ENCODE measurements around the gene SNX8.

The SNX8 gene

GRCh38 chr7:2233926-2234325 lies 80.3 kb downstream of the SNX8 start:
- no peaks in the 10 kb centered on the region for H3K27me3 ChIP-seq (ENCODE audit: insufficient read depth, low read length)
- H3K4me3 ChIP-seq (ENCODE audit: low read length): no peak overlapping the region; the same call in 1 of the 2 replicates
- no peak overlapping the region for H3K27ac ChIP-seq (ENCODE audit: low read length)
- H3K36me3 ChIP-seq (ENCODE audit: insufficient read depth, low read depth, low read length): peaks cover 65% of the 10 kb centered on the region
- H3K4me1 ChIP-seq (ENCODE audit: insufficient read depth, low read length): 0 out of 2 replicates have a peak, but pooled peaks cover 4% of the 10 kb centered on the region
- H3K9me3 ChIP-seq (ENCODE audit: insufficient read depth, low read depth, low read length): no peaks in the 10 kb centered on the region
- H3K9ac ChIP-seq (ENCODE audit: low read depth, low read length): no peak overlapping the region

GRCh38 chr7:2232766-2233520 lies 81.3 kb downstream of the SNX8 start, which contains the start of gene MAD1L1:
Gene MAD1L1 (minus strand): TSS chr7:2232945. CDS start chr7:2230133, 2,812 bp downstream.
- H3K36me3 ChIP-seq (ENCODE audit: insufficient read depth, low read depth, low read length): peaks cover 64% of the 10 kb centered on the region
- H3K4me1 ChIP-seq (ENCODE audit: insufficient read depth, low read length): 0 out of 2 replicates have a peak, but pooled peaks cover 4% of the 10 kb centered on the region
- H3K4me3 ChIP-seq (ENCODE audit: low read length): peak within 1 kb of the TSS; percentile 79
- H3K27me3 ChIP-seq (ENCODE audit: insufficient read depth, low read length): no peaks in the 10 kb centered on the region
- no peak within 1 kb of the TSS for H3K27ac ChIP-seq (ENCODE audit: low read length)
- H3K9ac ChIP-seq (ENCODE audit: low read depth, low read length): peak within 1 kb of the TSS; percentile 74
- H3K9me3 ChIP-seq (ENCODE audit: insufficient read depth, low read depth, low read length): no peaks in the 10 kb centered on the region

DNA sequence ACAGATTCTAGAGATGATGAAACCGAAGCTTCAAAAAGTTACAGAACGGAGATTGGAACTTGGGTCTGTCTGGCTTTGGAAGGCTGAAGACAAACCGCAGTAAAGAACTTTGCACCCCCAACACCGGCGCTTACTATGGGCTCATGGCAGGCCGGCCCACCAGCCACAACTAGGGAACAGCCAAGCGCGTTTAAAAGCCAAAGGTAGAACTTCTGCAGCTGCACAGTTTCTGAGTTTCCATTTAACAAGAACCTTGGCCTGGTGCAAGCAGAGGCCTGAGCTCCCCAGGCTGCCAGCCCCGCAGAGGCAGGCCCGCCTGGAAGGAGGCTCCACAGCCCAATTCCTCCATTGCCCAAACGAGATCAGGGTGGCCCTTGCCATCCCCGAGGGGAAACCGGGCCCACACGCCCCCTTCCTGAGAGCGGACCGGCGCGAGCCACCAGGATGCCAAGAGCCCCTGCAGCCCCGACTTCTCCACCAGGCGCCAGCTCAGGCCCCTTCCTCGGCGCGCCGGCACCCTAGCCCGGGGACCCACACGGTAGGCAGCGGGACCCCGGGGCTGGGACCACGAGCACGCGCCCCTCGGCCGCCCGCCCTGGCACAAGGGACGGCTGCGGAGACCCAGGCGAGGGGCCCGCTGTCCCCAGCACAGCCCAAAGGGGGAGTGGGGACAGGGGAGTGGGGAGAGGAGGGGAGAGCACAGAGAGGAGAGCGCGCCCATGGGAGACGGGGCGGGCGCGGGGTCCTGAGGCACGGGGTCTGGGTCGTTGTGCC lies 82.1 kb downstream of the SNX8 start:
- Histone ChIP-seq H3K27ac (ENCODE audit: low read length) (no peak overlapping the region), H3K9me3 (ENCODE audit: insufficient read depth, low read depth, low read length) (no peaks in the 10 kb centered on the region), H3K9ac (ENCODE audit: low read depth, low read length) (peak overlapping the region; percentile 74), H3K27me3 (ENCODE audit: insufficient read depth, low read length) (no peaks in the 10 kb centered on the region), H3K4me1 (ENCODE audit: insufficient read depth, low read length) (0 out of 2 replicates have a peak, but pooled peaks cover 4% of the 10 kb centered on the region), H3K4me3 (ENCODE audit: low read length) (peak overlapping the region; percentile 79), H3K36me3 (ENCODE audit: insufficient read depth, low read depth, low read length) (peaks cover 64% of the 10 kb centered on the region)

DNA sequence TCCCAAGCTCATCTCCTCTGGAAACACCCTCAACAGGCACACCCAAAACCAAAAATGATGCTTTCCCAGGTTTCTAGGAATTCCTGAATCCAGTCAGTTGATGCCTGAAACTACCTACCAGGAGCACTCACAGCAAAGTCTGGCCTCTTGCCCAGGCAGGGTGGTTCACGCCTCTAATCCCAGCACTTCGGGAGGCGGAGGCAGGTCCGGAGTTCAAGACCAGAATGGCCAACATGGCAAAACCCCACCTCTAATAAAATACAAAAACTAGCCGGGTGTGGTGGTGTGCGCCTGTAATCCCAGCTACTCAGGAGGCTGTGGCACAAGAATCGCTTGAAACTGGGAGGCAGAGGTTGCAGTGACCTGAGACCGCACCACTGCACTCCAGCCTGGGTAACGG lies 83.4 kb downstream of the SNX8 start:
- H3K27ac ChIP-seq (ENCODE audit: low read length): no peak overlapping the region
- H3K9ac ChIP-seq (ENCODE audit: low read depth, low read length): no peak overlapping the region
- H3K4me1 ChIP-seq (ENCODE audit: insufficient read depth, low read length): 0 out of 2 replicates have a peak, but pooled peaks cover 4% of the 10 kb centered on the region
- H3K4me3 ChIP-seq (ENCODE audit: low read length): no peak overlapping the region
- H3K27me3 ChIP-seq (ENCODE audit: insufficient read depth, low read length): no peaks in the 10 kb centered on the region
- H3K9me3 ChIP-seq (ENCODE audit: insufficient read depth, low read depth, low read length): no peaks in the 10 kb centered on the region
- H3K36me3 ChIP-seq (ENCODE audit: insufficient read depth, low read depth, low read length): peaks cover 63% of the 10 kb centered on the region

GRCh38 chr7:2230226-2230625 lies 84.0 kb downstream of the SNX8 start:
- no peak overlapping the region for H3K9ac ChIP-seq (ENCODE audit: low read depth, low read length)
- H3K4me3 ChIP-seq (ENCODE audit: low read length): no peak overlapping the region
- H3K27me3 ChIP-seq (ENCODE audit: insufficient read depth, low read length): no peaks in the 10 kb centered on the region
- no peak overlapping the region for H3K27ac ChIP-seq (ENCODE audit: low read length)
- 0 out of 2 replicates have a peak, but pooled peaks cover 4% of the 10 kb centered on the region for H3K4me1 ChIP-seq (ENCODE audit: insufficient read depth, low read length)
- no peaks in the 10 kb centered on the region for H3K9me3 ChIP-seq (ENCODE audit: insufficient read depth, low read depth, low read length)
- peaks cover 64% of the 10 kb centered on the region for H3K36me3 ChIP-seq (ENCODE audit: insufficient read depth, low read depth, low read length)

DNA sequence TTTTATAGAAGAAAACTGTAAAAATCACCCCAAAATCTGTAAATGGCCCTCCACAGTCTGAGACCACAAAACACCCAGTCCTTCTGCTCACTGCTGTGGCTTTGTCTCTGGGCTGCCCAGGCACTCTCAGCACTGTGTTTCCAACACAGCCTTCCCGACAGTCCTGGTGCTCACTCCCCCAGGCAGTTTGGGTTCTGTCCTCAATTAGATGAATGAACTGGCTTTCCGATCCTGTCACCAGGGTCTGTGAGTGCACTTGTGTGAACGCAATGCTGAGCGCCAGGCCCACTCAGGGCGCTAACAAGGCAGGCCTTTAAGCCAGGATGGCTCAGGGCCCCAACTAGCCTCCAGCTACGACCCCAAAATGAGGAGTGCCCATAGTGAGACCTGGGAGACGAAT lies 84.8 kb downstream of the SNX8 start:
- H3K9ac ChIP-seq (ENCODE audit: low read depth, low read length): no peak overlapping the region; the same call in 1 of the 2 replicates
- H3K27me3 ChIP-seq (ENCODE audit: insufficient read depth, low read length): no peaks in the 10 kb centered on the region
- no peak overlapping the region for H3K4me3 ChIP-seq (ENCODE audit: low read length)
- no peaks in the 10 kb centered on the region for H3K9me3 ChIP-seq (ENCODE audit: insufficient read depth, low read depth, low read length)
- H3K36me3 ChIP-seq (ENCODE audit: insufficient read depth, low read depth, low read length): peaks cover 64% of the 10 kb centered on the region
- H3K4me1 ChIP-seq (ENCODE audit: insufficient read depth, low read length): 0 out of 2 replicates have a peak, but pooled peaks cover 4% of the 10 kb centered on the region
- H3K27ac ChIP-seq (ENCODE audit: low read length): no peak overlapping the region

- no peak overlapping the region for H3K27ac ChIP-seq (ENCODE audit: low read length)
- H3K27me3 ChIP-seq (ENCODE audit: insufficient read depth, low read length): no peaks in the 10 kb centered on the region
- H3K36me3 ChIP-seq (ENCODE audit: insufficient read depth, low read depth, low read length): peaks cover 64% of the 10 kb centered on the region
- H3K9ac ChIP-seq (ENCODE audit: low read depth, low read length): no peak overlapping the region
- H3K9me3 ChIP-seq (ENCODE audit: insufficient read depth, low read depth, low read length): no peaks in the 10 kb centered on the region
- H3K4me1 ChIP-seq (ENCODE audit: insufficient read depth, low read length): 0 out of 2 replicates have a peak, but pooled peaks cover 4% of the 10 kb centered on the region
- H3K4me3 ChIP-seq (ENCODE audit: low read length): no peak overlapping the region
These were observed 85.3 kb downstream of the SNX8 start for GRCh38 chr7:2228921-2229320.

- no peak overlapping the region for H3K4me3 ChIP-seq (ENCODE audit: low read length)
- H3K36me3 ChIP-seq (ENCODE audit: insufficient read depth, low read depth, low read length): peaks cover 74% of the 10 kb centered on the region
- no peaks in the 10 kb centered on the region for H3K27me3 ChIP-seq (ENCODE audit: insufficient read depth, low read length)
- no peaks in the 10 kb centered on the region for H3K9me3 ChIP-seq (ENCODE audit: insufficient read depth, low read depth, low read length)
- H3K27ac ChIP-seq (ENCODE audit: low read length): no peak overlapping the region
- H3K4me1 ChIP-seq (ENCODE audit: insufficient read depth, low read length): 0 out of 2 replicates have a peak, but pooled peaks cover 4% of the 10 kb centered on the region
- H3K9ac ChIP-seq (ENCODE audit: low read depth, low read length): no peak overlapping the region
These were observed 86.5 kb downstream of the SNX8 start for GRCh38 chr7:2227699-2228098.

DNA sequence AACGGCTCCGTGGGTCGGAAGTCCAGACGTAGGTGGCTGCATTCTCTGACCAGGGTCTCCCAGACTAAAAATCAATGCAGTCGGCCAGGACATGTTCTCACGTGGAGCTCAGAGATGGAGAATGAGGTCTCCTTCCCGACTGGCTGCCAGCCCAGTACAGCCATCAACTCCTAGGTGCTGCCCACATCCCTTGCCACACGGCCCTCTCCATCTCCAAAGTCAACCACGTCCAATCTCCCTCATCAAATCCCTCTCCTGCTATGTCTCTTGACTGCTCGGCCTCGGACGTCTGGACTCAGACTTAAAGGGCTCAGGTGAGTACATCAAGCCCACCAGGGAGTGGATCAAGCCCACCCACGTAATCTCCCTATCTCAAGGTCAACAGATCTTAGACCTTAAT lies 88.4 kb downstream of the SNX8 start:
- Histone ChIP-seq H3K27ac (ENCODE audit: low read length) (no peak overlapping the region), H3K9ac (ENCODE audit: low read depth, low read length) (no peak overlapping the region), H3K36me3 (ENCODE audit: insufficient read depth, low read depth, low read length) (peaks cover 90% of the 10 kb centered on the region), H3K27me3 (ENCODE audit: insufficient read depth, low read length) (no peaks in the 10 kb centered on the region), H3K4me3 (ENCODE audit: low read length) (no peak overlapping the region), H3K9me3 (ENCODE audit: insufficient read depth, low read depth, low read length) (no peaks in the 10 kb centered on the region), H3K4me1 (ENCODE audit: insufficient read depth, low read length) (no peaks in the 10 kb centered on the region)

DNA sequence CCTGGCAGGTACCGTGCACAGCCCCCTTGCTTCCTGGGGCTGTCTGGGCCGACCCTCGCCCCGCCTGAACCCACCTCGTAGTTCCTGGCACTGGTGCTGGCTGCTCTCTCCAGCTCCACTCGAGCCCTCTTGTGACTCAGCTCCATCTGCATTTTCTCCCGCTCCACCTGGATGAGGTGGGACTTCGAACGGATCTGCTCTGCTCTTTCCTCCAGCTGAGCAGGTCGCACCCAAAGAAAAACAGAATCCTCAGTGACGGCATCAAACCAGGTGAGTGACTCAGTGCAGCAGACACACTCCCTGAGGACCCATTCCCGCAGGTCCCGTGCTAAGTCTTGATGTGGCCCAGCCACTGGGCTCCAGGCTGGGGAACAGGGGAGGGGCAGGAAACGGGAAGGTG lies 88.9 kb downstream of the SNX8 start:
- no peaks in the 10 kb centered on the region for H3K4me1 ChIP-seq (ENCODE audit: insufficient read depth, low read length)
- H3K27me3 ChIP-seq (ENCODE audit: insufficient read depth, low read length): no peaks in the 10 kb centered on the region
- H3K9ac ChIP-seq (ENCODE audit: low read depth, low read length): no peak overlapping the region
- peaks cover 92% of the 10 kb centered on the region for H3K36me3 ChIP-seq (ENCODE audit: insufficient read depth, low read depth, low read length)
- H3K4me3 ChIP-seq (ENCODE audit: low read length): no peak overlapping the region
- H3K27ac ChIP-seq (ENCODE audit: low read length): no peak overlapping the region
- H3K9me3 ChIP-seq (ENCODE audit: insufficient read depth, low read depth, low read length): no peaks in the 10 kb centered on the region

DNA sequence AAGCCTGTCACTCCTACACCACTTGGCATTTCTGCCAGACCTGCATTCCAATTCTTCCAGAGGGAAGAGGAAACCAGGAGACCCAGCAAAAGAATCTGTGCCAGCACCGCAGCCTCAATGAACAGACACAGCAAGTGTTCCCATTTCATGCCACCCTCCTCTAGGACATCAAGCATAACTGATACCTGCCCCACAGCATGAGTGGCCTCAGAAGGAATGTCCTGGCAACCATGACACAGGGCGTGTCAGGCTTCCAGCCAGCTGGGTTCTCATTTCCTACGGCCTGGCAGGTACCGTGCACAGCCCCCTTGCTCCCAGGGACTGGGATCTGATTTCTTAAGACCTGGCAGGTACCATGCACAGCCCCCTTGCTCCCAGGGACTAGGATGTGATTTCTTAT lies 89.3 kb downstream of the SNX8 start:
- no peak overlapping the region for H3K9ac ChIP-seq (ENCODE audit: low read depth, low read length)
- H3K27me3 ChIP-seq (ENCODE audit: insufficient read depth, low read length): no peaks in the 10 kb centered on the region
- no peak overlapping the region for H3K4me3 ChIP-seq (ENCODE audit: low read length)
- H3K36me3 ChIP-seq (ENCODE audit: insufficient read depth, low read depth, low read length): peaks cover 90% of the 10 kb centered on the region
- H3K4me1 ChIP-seq (ENCODE audit: insufficient read depth, low read length): no peaks in the 10 kb centered on the region
- H3K9me3 ChIP-seq (ENCODE audit: insufficient read depth, low read depth, low read length): no peaks in the 10 kb centered on the region
- H3K27ac ChIP-seq (ENCODE audit: low read length): no peak overlapping the region
